Renal cortical epithelial cell (primary cell): ENCODE results near the gene ZFYVE21. TPM values are rescaled to one million over a fixed set of nuclear protein-coding genes. Genes with fewer than 3 reads are reported as not detected.
"Not testable (repeated sequence)": the region's sequence is repeated elsewhere in the genome, so short reads cannot be mapped to it uniquely, and the experiment has no call there.

ENCODE experiments used
- DNase-seq: peaks from one replicate; pipeline ENCODE4 v3.0.0-alpha.2; 2011; ENCODE audit warnings: low read depth
- total RNA-seq: library from RNA; depleted of rRNA; stranded (reverse); fragments of >200 nt; gene quantifications from 2 replicates; pipeline ENCODE4 v1.2.3, GENCODE V29; 2014

The ZFYVE21 gene
- total RNA-seq, 1 donor from 2014 or later = 88.0 TPM

- DNase-seq = no peak
Observed at GRCh38 chr14:103763730-103764488, 48.3 kb downstream of the ZFYVE21 start.

GRCh38 chr14:103765526-103765925, 49.9 kb downstream of the ZFYVE21 start:
- DNase-seq = no peak

GRCh38 chr14:103767336-103767894, 51.8 kb downstream of the ZFYVE21 start:
- no peak for DNase-seq

GRCh38 chr14:103770500-103770899, 54.9 kb downstream of the ZFYVE21 start:
- DNase-seq = no peak

- DNase-seq = no peak
Observed at GRCh38 chr14:103770902-103771301, 55.3 kb downstream of the ZFYVE21 start.

GRCh38 chr14:103772078-103772712, 56.6 kb downstream of the ZFYVE21 start:
- DNase-seq = no peak

- DNase-seq = no peak
Observed at GRCh38 chr14:103773521-103773920, 57.9 kb downstream of the ZFYVE21 start.

GRCh38 chr14:103775506-103775905, 59.9 kb downstream of the ZFYVE21 start:
- no peak for DNase-seq

GRCh38 chr14:103776319-103776718, 60.7 kb downstream of the ZFYVE21 start:
- not testable (repeated sequence) for DNase-seq

- DNase-seq = no peak
Observed at GRCh38 chr14:103782376-103782775, 66.8 kb downstream of the ZFYVE21 start.

Other genes with a start within 250 kb of the ZFYVE21 start
- 125 and 340 TPM in 2 replicates for gene CKB, start 193.0 kb upstream of the ZFYVE21 start, total RNA-seq
- 6.9 and 13.8 TPM in 2 replicates for gene TRMT61A, start 186.6 kb upstream of the ZFYVE21 start, total RNA-seq
- 78.4 and 79.2 TPM in 2 replicates for gene BAG5, start 153.2 kb upstream of the ZFYVE21 start, total RNA-seq
- gene COA8, start 152.8 kb upstream of the ZFYVE21 start, total RNA-seq = 31.1 and 32.5 TPM in 2 replicates
- gene KLC1, start 86.6 kb upstream of the ZFYVE21 start, total RNA-seq = 137 and 244 TPM in 2 replicates
- gene XRCC3, start 359 bp upstream of the ZFYVE21 start, total RNA-seq = 5.7 and 9.0 TPM in 2 replicates
- 9.7 and 18.5 TPM in 2 replicates for gene PPP1R13B, start 131.8 kb downstream of the ZFYVE21 start, total RNA-seq
- gene TDRD9, start 212.6 kb downstream of the ZFYVE21 start, total RNA-seq = 2.8 and 4.5 TPM in 2 replicates
- not detected in 2 replicates for gene RD3L, start 226.7 kb downstream of the ZFYVE21 start, total RNA-seq